Vagina (tissue), 2 donors: ENCODE measurements around the gene UBQLN4. TPM values are rescaled to one million over a fixed set of nuclear protein-coding genes. Genes with fewer than 3 reads are reported as not detected.
"Not testable (repeated sequence)": the region's sequence is repeated elsewhere in the genome, so short reads cannot be mapped to it uniquely, and the experiment has no call there.

ENCODE experiments used
- DNase-seq, 2 donors: peaks; one replicate each; pipeline ENCODE4 v3.0.0-alpha.2; 2017; ENCODE audit errors: extremely low spot score in 2 of 2
- H3K27ac ChIP-seq: fragments of 200-600 bp; sonication (generic); one replicate; pipeline ENCODE4 v1.5.1; 2019
- H3K27me3 ChIP-seq: fragments of 200-600 bp; sonication (generic); one replicate; pipeline ENCODE4 v1.5.1; 2019
- H3K36me3 ChIP-seq, 2 donors: fragments of 200-600 bp; sonication (generic); one replicate each; pipeline ENCODE4 v1.5.1; 2017 to 2019
- H3K4me1 ChIP-seq: fragments of 200-600 bp; sonication (generic); one replicate; pipeline ENCODE4 v1.5.1; 2019
- H3K4me3 ChIP-seq, 2 donors: fragments of 200-600 bp; sonication (generic); 1 replicate in 1 of 2; 2 replicates in 1 of 2; pipeline ENCODE4 v1.5.1; 2016 to 2019
- H3K9me3 ChIP-seq: fragments of 200-600 bp; sonication (generic); one replicate; pipeline ENCODE4 v1.5.1; 2019
- CTCF ChIP-seq, 3 experiments: fragments of 450-650 bp in 2 of 3; fragments of 200-600 bp in 1 of 3; sonication (generic) in 1 of 3; IDR thresholded peaks; one replicate each; pipeline ENCODE4 v1.5.1; 2017 to 2019; ENCODE audit warnings: antibody characterized with exemption in 3 of 3, mild to moderate bottlenecking in 2 of 3, moderate library complexity in 2 of 3
- POLR2A ChIP-seq, 2 donors: fragments of 450-650 bp; IDR thresholded peaks; one replicate each; pipeline ENCODE4 v1.6.1; 2017; ENCODE audit warnings: antibody characterized with exemption in 2 of 2, mild to moderate bottlenecking in 2 of 2, moderate library complexity in 2 of 2
- POLR2AphosphoS5 ChIP-seq, 2 donors: sonication (generic); formaldehyde crosslinking; IDR thresholded peaks; one replicate each; pipeline ENCODE4 v1.9.0; 2017; ENCODE audit warnings: antibody characterized with exemption in 2 of 2, mild to moderate bottlenecking in 2 of 2, low read depth in 1 of 2; ENCODE audit not compliant: insufficient read depth in 1 of 2
- intact Hi-C: fragments of 100-400 bp; cut with DNase I; formaldehyde crosslinking; loops from one replicate; pipeline ENCODE4 v1.15.1; 2023
- total RNA-seq: library from RNA; depleted of rRNA; stranded (reverse); fragments of >200 nt; gene quantifications from one replicate; pipeline ENCODE4 v1.2.3, GENCODE V29; 2016

The UBQLN4 gene
- total RNA-seq, 1 donor from 2014 or later = 27.0 TPM

- Histone ChIP-seq H3K9me3 (no peaks in the 10 kb centered on the region), H3K27me3 (no peaks in the 10 kb centered on the region), H3K27ac (no peak overlapping the region), H3K4me3 (no peak overlapping the region), H3K36me3 (no peaks in the 10 kb centered on the region), H3K4me1 (peaks cover 13% of the 10 kb centered on the region)
- TF ChIP-seq POLR2A (IDR thresholded peaks at IDR 0.05) (no peak), POLR2AphosphoS5 (IDR thresholded peaks at IDR 0.05; ENCODE audit: insufficient read depth in 1 of 2, low read depth in 1 of 2) (no peak), CTCF (IDR thresholded peaks at IDR 0.05) (no peak)
- no peak for DNase-seq
- intact Hi-C loops = no loop called here
These were observed 20.1 kb upstream of the UBQLN4 start for GRCh38 chr1:156073740-156074139.

GRCh38 chr1:156073110-156073687 is 19.6 kb upstream of the UBQLN4 start:
- Histone ChIP-seq H3K27me3 (no peaks in the 10 kb centered on the region), H3K4me3 (no peak overlapping the region), H3K27ac (no peak overlapping the region), H3K4me1 (peaks cover 13% of the 10 kb centered on the region), H3K9me3 (no peaks in the 10 kb centered on the region), H3K36me3 (no peaks in the 10 kb centered on the region)
- intact Hi-C loops = no loop called here
- DNase-seq = no peak
- TF ChIP-seq POLR2A (IDR thresholded peaks at IDR 0.05) (no peak), POLR2AphosphoS5 (IDR thresholded peaks at IDR 0.05; ENCODE audit: insufficient read depth in 1 of 2, low read depth in 1 of 2) (no peak), CTCF (IDR thresholded peaks at IDR 0.05) (no peak)

- H3K36me3 ChIP-seq = no peaks in the 10 kb centered on the region
- no peaks in the 10 kb centered on the region for H3K9me3 ChIP-seq
- H3K27me3 ChIP-seq = no peaks in the 10 kb centered on the region
- no peak for DNase-seq
- intact Hi-C loops = no loop called here
- TF ChIP-seq POLR2AphosphoS5 (IDR thresholded peaks at IDR 0.05; ENCODE audit: insufficient read depth in 1 of 2, low read depth in 1 of 2) (no peak), CTCF (IDR thresholded peaks at IDR 0.05) (no peak), POLR2A (IDR thresholded peaks at IDR 0.05) (no peak)
- H3K4me3 ChIP-seq = no peak overlapping the region
- H3K4me1 ChIP-seq = peaks cover 13% of the 10 kb centered on the region
- no peak overlapping the region for H3K27ac ChIP-seq
These were observed 18.7 kb upstream of the UBQLN4 start for GRCh38 chr1:156072251-156072650.

GRCh38 chr1:156071332-156071816 is 17.8 kb upstream of the UBQLN4 start:
- H3K4me3 ChIP-seq, H3K36me3 ChIP-seq, DNase-seq, H3K27ac ChIP-seq, H3K9me3 ChIP-seq, intact Hi-C loops, H3K27me3 ChIP-seq: not testable (repeated sequence)
- peaks cover 11% of the 10 kb centered on the region for H3K4me1 ChIP-seq

- Histone ChIP-seq H3K4me1 (peaks cover 3% of the 10 kb centered on the region), H3K27me3 (no peaks in the 10 kb centered on the region), H3K36me3 (no peaks in the 10 kb centered on the region), H3K27ac (no peak overlapping the region), H3K9me3 (no peaks in the 10 kb centered on the region), H3K4me3 (no peak overlapping the region)
- no peak for DNase-seq
- intact Hi-C loops = no loop called here
- TF ChIP-seq CTCF (IDR thresholded peaks at IDR 0.05) = no peak
- no peak for TF ChIP-seq POLR2A (IDR thresholded peaks at IDR 0.05)
- TF ChIP-seq POLR2AphosphoS5 (IDR thresholded peaks at IDR 0.05; ENCODE audit: insufficient read depth in 1 of 2, low read depth in 1 of 2) = no peak
These were observed 16.9 kb upstream of the UBQLN4 start for GRCh38 chr1:156070548-156070947.
